HL-60/S4 treated with phorbol 12-myristate 13-acetate at 8.2 ng/mL for 4 days and 3 days (cell line): ENCODE results near the gene CCSER1.
"Not testable (repeated sequence)": the region's sequence is repeated elsewhere in the genome, so short reads cannot be mapped to it uniquely, and the experiment has no call there.

Experiments used
- in situ Hi-C: fragments of 300-500 bp; cut with MboI; formaldehyde crosslinking; loops from 2 replicates; pipeline ENCODE4 v1.15.0; 2022; ENCODE audit warnings: low sequenced_read_pairs

The CCSER1 gene

GRCh38 chr4:91108751-91109150 is 981.6 kb downstream of the CCSER1 start:
- in situ Hi-C loops: no loop called here

- in situ Hi-C loops: no loop called here
Measured at GRCh38 chr4:91111556-91111955, 984.4 kb downstream of the CCSER1 start.

GRCh38 chr4:91113130-91113706 is 986.0 kb downstream of the CCSER1 start:
- in situ Hi-C loops: no loop called here

- in situ Hi-C loops: no loop called here
Measured at GRCh38 chr4:91114386-91114785, 987.2 kb downstream of the CCSER1 start.

- in situ Hi-C loops: no loop called here
Measured at GRCh38 chr4:91116861-91117260, 989.7 kb downstream of the CCSER1 start.

GRCh38 chr4:91118597-91118996 is 991.4 kb downstream of the CCSER1 start:
- in situ Hi-C loops: no loop called here

GRCh38 chr4:91123742-91124141 is 996.5 kb downstream of the CCSER1 start:
- in situ Hi-C loops: no loop called here

GRCh38 chr4:91127192-91127591 is 1000.0 kb downstream of the CCSER1 start:
- in situ Hi-C loops: no loop called here

GRCh38 chr4:91127831-91128230 is 1000.6 kb downstream of the CCSER1 start:
- in situ Hi-C loops: no loop called here

- in situ Hi-C loops: no loop called here
Measured at GRCh38 chr4:91128519-91128918, 1001.3 kb downstream of the CCSER1 start.

- in situ Hi-C loops: no loop called here
Measured at GRCh38 chr4:91147067-91147466, 1019.9 kb downstream of the CCSER1 start.

GRCh38 chr4:91154041-91154440 is 1026.8 kb downstream of the CCSER1 start:
- in situ Hi-C loops: not testable (repeated sequence)

- in situ Hi-C loops: not testable (repeated sequence)
Measured at GRCh38 chr4:91167864-91168653, 1040.9 kb downstream of the CCSER1 start.

GRCh38 chr4:91170768-91171167 is 1043.6 kb downstream of the CCSER1 start:
- in situ Hi-C loops: no loop called here

- in situ Hi-C loops: no loop called here
Measured at GRCh38 chr4:91171217-91171616, 1044.0 kb downstream of the CCSER1 start.

- in situ Hi-C loops: not testable (repeated sequence)
Measured at GRCh38 chr4:91185061-91185460, 1057.9 kb downstream of the CCSER1 start.

GRCh38 chr4:91198951-91199350 is 1071.8 kb downstream of the CCSER1 start:
- in situ Hi-C loops: no loop called here

- in situ Hi-C loops: no loop called here
Measured at GRCh38 chr4:91207535-91207934, 1080.3 kb downstream of the CCSER1 start.

- in situ Hi-C loops: no loop called here
Measured at GRCh38 chr4:91212211-91212610, 1085.0 kb downstream of the CCSER1 start.

GRCh38 chr4:91217831-91218403 is 1090.7 kb downstream of the CCSER1 start:
- in situ Hi-C loops: not testable (repeated sequence)

GRCh38 chr4:91220315-91220714 is 1093.1 kb downstream of the CCSER1 start:
- in situ Hi-C loops: no loop called here

GRCh38 chr4:91222014-91222413 is 1094.8 kb downstream of the CCSER1 start:
- in situ Hi-C loops: no loop called here
